CD4-positive, alpha-beta T cell treated with Interleukin-15 for 1 hour (primary cell): ENCODE results near the gene FAM184B.
"Not testable (repeated sequence)": the region's sequence is repeated elsewhere in the genome, so short reads cannot be mapped to it uniquely, and the experiment has no call there.

Source experiments
- DNase-seq: peaks from one replicate; pipeline ENCODE4 v3.0.0-alpha.2; 2020

Gene FAM184B

GRCh38 chr4:17713779-17714178 lies 67.6 kb downstream of the FAM184B start:
- no peak for DNase-seq

- DNase-seq: no peak
These were observed 69.3 kb downstream of the FAM184B start for GRCh38 chr4:17712166-17712565.

GRCh38 chr4:17711206-17711605 lies 70.2 kb downstream of the FAM184B start:
- not testable (repeated sequence) for DNase-seq

DNA sequence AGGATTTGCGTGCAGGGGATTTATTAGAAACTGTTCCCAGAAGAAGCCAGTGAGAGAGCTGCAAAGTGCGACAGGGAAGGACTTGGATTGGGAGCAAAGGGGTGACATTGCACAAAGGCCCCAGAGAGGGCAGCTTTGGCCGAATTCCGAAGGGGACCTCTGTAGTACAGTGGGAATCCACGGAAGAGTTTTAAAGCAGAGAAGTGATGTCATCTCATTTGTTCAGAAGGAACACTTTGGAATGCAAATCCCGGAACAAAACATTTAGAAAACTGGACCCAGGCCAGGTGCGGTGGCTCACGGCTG lies 71.7 kb downstream of the FAM184B start:
- DNase-seq: no peak

GRCh38 chr4:17708992-17709762 lies 72.2 kb downstream of the FAM184B start:
- no peak for DNase-seq

DNA sequence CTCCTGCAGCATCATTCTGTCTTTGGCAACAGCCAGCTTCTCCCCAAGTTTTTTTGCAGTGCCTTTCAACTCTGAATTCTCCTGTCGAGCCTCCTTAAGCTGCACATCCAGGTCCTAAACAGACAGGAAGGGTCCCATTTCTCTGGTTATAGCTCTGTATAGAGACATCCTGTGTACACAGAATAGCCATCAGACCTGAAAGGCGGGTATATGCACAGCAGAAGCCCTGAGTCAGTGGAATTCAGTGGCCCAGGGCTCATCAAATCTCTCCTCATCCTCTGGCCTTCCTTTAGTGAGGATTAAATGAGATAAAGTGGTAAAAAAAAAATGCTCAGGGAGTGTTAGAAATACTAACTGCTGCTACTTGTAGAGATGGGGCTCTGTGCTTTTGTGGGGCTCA lies 73.8 kb downstream of the FAM184B start:
- DNase-seq: no peak

DNA sequence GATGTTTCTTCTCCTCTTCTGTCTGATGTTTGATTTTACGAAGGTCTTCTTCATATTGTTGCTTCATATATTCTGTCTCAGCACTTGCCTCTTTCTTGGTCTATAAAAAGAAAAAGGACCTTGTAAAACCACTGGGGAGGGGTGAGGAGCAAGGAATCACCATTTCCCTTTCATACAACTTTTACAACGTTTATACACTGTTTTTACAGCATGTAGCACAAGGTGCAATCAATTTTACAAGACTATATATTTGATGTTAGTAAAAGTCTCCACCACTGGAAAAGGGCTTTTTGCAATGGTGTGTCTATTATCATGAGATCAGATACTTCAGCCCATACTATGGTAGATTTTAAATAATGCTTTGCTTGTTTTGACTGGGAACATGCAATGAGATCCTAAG lies 76.3 kb downstream of the FAM184B start:
- no peak for DNase-seq

DNA sequence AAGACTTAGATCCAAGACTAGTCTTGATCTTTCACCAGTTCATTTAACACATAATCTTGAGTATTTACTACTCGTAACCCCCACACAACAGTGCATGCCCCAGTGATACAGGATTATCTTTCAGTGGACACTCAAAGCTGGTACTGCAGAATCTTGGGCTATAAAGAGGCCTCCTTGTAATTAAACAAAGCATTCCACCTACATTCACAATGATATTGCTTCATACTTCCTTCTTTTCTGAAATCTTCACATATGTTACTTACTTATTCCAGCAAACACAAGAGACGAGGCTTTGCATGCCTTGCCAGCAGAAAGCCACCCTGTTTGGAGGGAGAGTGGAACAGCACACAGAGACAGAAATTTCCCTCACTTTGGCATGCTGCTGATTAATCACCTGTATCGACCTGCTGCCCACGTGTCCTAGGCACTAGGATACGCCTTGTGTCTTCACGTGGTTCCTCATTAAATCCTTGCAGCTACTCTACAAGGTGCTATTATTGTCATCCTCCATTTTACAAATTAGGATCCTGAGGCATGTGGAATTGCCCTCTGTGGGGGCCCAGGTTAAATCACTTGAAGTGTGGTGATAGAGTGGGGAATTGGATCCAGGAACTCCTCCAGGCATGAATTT lies 77.3 kb downstream of the FAM184B start:
- DNase-seq: no peak

DNA sequence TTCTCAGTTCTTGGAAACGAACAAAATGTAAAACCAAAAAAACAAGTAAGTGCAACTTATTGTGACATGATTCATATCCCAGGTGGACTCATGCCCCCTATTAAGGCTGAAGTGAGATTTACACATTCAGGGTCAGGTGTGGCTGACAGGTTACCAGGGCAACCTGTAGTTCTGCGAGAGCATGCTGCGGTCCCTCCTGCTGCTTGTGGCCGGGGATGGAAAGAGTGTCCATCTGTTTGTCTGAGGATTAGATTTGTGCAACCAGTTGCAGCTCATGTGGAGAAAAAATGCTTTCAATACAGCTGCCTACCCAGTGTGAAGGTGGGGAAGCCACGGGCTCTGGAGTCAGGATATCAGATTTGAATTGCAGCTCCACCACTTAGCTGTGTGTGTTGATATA lies 78.8 kb downstream of the FAM184B start:
- no peak for DNase-seq

GRCh38 chr4:17701882-17702281 lies 79.5 kb downstream of the FAM184B start:
- no peak for DNase-seq

GRCh38 chr4:17701138-17701839 lies 80.1 kb downstream of the FAM184B start:
- no peak for DNase-seq

DNA sequence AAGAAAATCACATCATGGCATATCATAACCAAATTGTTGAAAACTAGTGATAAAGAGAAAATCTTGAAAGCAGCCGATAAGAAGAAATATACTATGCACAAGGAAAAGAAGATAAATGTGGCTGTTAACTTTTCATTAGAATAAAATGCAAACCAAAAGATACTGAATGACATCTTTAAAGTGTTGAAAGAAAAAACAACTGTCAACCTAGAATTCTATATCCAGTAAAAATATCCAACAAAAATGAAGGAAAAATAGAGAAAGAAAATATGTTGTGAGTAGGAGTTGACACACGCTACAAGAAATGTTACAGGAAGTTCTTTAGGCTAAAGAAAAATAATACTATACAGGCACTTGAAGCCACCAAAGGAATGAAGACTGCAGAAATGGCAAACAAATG lies 82.0 kb downstream of the FAM184B start:
- DNase-seq: no peak

- DNase-seq: no peak
These were observed 83.3 kb downstream of the FAM184B start for GRCh38 chr4:17698116-17698515.

- no peak for DNase-seq
These were observed 86.1 kb downstream of the FAM184B start for GRCh38 chr4:17695341-17695740.

DNA sequence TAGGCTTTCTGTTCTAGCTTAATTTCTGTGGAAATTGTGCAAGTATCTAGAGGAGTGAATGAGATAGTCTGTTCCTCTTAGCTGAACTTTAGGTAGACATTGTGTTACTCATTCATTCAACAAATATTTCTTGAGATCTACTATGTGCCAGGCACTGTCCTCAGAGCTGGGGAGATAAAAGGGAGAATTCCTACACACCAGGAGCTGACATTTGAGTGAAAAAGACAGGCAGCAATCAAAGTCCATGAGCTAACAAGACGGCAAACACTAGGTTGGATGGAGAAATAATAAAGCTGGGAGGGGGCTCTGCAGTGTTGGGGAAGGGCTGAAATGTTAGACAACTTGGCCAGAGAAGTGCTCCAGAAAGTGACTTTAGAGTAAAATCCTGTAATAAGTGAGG lies 86.9 kb downstream of the FAM184B start:
- DNase-seq: no peak

GRCh38 chr4:17690898-17691297 lies 90.5 kb downstream of the FAM184B start:
- DNase-seq: no peak

- no peak for DNase-seq
These were observed 91.3 kb downstream of the FAM184B start for GRCh38 chr4:17690135-17690534.

DNA sequence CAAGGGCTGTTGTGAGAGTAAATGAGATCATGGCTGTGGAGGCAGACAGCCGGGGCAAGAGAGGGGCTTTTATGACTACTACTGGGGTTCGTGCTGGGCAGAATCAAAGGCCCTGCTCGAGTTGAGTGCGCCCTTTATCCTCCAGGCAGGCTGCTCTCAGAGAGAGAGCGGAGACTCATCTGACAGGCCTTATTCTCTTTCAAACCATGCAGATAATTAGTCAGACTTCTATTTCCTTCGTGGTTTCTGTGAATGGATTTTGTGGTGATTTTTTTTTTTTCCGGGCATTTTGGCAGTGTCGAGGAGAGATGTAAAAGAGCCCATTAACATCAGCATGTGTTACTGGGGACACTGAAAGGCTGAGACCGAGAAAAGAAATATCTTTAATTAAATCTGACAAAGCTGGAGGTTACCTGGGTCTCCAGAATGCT lies 93.4 kb downstream of the FAM184B start:
- no peak for DNase-seq

- no peak for DNase-seq
These were observed 94.1 kb downstream of the FAM184B start for GRCh38 chr4:17687237-17687857.

GRCh38 chr4:17684648-17685047 lies 96.8 kb downstream of the FAM184B start:
- not testable (repeated sequence) for DNase-seq

GRCh38 chr4:17682222-17682566 lies 99.2 kb downstream of the FAM184B start:
- no peak for DNase-seq

DNA sequence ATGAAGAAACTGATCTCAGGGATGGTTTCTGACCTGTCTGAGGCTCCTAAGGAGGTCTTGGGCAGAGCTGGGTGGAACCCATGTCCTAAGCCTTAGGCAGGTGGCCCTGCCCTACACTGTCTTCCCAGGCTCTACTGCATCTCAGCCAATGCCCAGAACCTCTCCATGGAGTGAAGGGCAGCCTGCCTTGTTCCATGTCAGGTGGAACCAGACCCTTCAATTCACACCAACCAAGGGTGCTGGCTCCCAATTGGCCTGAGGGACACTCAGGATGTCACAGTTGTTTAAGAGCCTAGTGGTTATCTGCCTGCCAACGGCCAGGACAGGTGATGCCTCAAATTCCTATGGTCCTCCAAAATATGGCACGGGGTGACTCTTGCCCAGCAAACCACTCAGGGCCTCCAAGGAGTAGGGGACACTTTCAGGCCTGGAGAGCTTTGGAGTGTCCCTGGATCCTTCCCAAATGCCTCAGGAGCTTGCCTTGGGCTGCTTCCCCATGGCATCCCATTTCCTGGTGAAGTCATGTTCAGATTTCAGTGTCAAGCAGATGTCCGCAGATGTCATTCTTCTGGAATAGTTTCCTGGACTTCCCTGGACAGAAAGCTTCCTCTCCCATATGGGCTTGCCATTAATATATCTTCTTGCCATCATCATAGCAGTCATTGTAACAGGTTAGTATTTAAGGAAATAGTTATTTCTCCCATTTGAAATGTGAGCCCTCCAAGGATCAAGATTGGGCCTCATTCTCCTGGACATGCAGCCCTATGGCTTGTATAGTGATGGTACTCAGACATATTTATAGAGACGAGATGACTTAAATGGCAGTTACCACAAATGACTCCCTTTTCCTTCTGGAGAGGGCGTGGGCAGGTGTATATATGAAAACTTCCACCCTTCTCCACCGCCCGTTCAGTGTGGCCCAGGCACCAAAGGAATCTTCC lies 99.9 kb downstream of the FAM184B start:
- DNase-seq: no peak
